Ishikawa (cell line): ENCODE data around the gene ANKRD33B.

Experiments
- CEBPB ChIP-seq: IDR thresholded peaks from 2 replicates; pipeline ENCODE4 v1.6.1; 2012
- CREB1 ChIP-seq: IDR thresholded peaks from 2 replicates; pipeline ENCODE4 v1.6.1; 2012; ENCODE audit warnings: low read depth
- EGR1 ChIP-seq: IDR thresholded peaks from 2 replicates; pipeline ENCODE4 v1.6.1; 2012
- EP300 ChIP-seq: IDR thresholded peaks from 2 replicates; pipeline ENCODE4 v1.6.1; 2012; ENCODE audit warnings: borderline replicate concordance
- FOXM1 ChIP-seq: IDR thresholded peaks from 2 replicates; pipeline ENCODE4 v1.6.1; 2012; ENCODE audit warnings: low read depth, borderline replicate concordance
- MAX ChIP-seq: IDR thresholded peaks from 2 replicates; pipeline ENCODE4 v1.6.1; 2012
- NFIC ChIP-seq: IDR thresholded peaks from 2 replicates; pipeline ENCODE4 v1.6.1; 2012
- RAD21 ChIP-seq: IDR thresholded peaks from 2 replicates; pipeline ENCODE4 v1.6.1; 2012; ENCODE audit warnings: low read depth
- REST ChIP-seq: IDR thresholded peaks from 2 replicates; pipeline ENCODE4 v1.6.1; 2012; ENCODE audit warnings: low read depth, mild to moderate bottlenecking
- TAF1 ChIP-seq: IDR thresholded peaks from 2 replicates; pipeline ENCODE4 v1.6.1; 2012; ENCODE audit warnings: low read depth, mild to moderate bottlenecking
- TCF12 ChIP-seq: IDR thresholded peaks from 2 replicates; pipeline ENCODE4 v1.6.1; 2012; ENCODE audit warnings: low read depth
- TEAD4 ChIP-seq: IDR thresholded peaks from 2 replicates; pipeline ENCODE4 v1.6.1; 2012
- USF1 ChIP-seq: IDR thresholded peaks from 2 replicates; pipeline ENCODE4 v1.6.1; 2012
- YY1 ChIP-seq: IDR thresholded peaks from 2 replicates; pipeline ENCODE4 v1.6.1; 2012; ENCODE audit warnings: low read depth
- ZBTB7A ChIP-seq: IDR thresholded peaks from 2 replicates; pipeline ENCODE4 v1.6.1; 2012; ENCODE audit warnings: low read depth

The ANKRD33B gene

DNA sequence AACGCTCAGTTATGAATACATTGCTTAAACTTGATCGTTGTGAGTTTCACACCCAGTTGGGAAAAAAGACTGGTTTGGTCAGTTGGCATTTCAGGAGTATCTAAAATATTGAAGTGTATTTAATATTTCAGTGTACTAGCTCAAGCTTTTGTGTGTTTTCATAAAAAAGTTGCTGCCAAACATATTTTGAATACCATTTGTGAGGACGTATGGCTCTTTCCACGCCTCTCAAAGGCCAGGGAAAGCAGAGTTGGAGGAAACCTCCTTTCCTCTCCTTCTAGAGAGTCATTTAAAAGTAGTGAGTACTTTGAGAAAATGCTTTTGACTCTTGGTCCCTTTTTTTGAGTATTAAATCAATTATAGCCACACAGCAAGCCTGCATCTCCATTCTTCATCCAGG, 43.2 kb upstream of the ANKRD33B start:
- no peak for TF ChIP-seq MAX

- no peak for TF ChIP-seq EGR1
- TF ChIP-seq MAX: no peak
- no peak for TF ChIP-seq EP300
- no peak for TF ChIP-seq REST
- no peak for TF ChIP-seq NFIC
- peak; percentile 24; the same call in 1 of the 2 replicates for TF ChIP-seq RAD21
Measured at GRCh38 chr5:10521466-10522223, 42.2 kb upstream of the ANKRD33B start.

- TF ChIP-seq USF1 (no peak), TAF1 (no peak), MAX (no peak), FOXM1 (no peak), TCF12 (no peak), EP300 (no peak), YY1 (no peak)
Measured at GRCh38 chr5:10522224-10522611, 41.7 kb upstream of the ANKRD33B start.

GRCh38 chr5:10524376-10525123, 39.3 kb upstream of the ANKRD33B start:
- TF ChIP-seq EGR1: no peak
- TF ChIP-seq CEBPB: no peak
- TF ChIP-seq RAD21: no peak
- no peak for TF ChIP-seq CREB1
- no peak for TF ChIP-seq USF1
- TF ChIP-seq YY1: no peak
- TF ChIP-seq NFIC: no peak
- no peak for TF ChIP-seq TEAD4
- TF ChIP-seq TAF1: no peak
- no peak for TF ChIP-seq MAX
- TF ChIP-seq ZBTB7A: no peak
- TF ChIP-seq TCF12: no peak
- TF ChIP-seq FOXM1: no peak
- TF ChIP-seq EP300: no peak
- no peak for TF ChIP-seq REST

DNA sequence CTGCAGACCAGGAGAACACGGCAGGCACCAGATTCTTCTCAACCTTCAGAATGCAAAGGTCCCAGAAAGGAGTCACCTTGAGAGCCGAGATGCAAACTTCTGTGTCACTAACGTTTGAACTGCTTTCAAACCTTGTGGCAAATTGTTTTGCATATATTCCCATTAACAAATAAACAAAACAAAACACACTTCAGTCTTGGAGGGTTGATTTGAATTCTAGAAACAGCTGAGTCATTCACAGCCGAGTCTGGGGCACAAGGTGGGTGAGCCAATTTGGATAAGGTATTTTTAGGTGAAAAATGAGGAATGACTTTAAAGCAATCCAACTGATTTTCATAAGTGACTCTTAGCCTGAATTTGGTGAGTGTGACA, 38.8 kb upstream of the ANKRD33B start:
- TF ChIP-seq CEBPB: no peak
- no peak for TF ChIP-seq YY1
- TF ChIP-seq CREB1: no peak
- TF ChIP-seq RAD21: no peak
- no peak for TF ChIP-seq TAF1
- TF ChIP-seq REST: no peak
- TF ChIP-seq NFIC: no peak
- TF ChIP-seq MAX: no peak
- TF ChIP-seq TCF12: no peak
- no peak for TF ChIP-seq EP300
- TF ChIP-seq TEAD4: no peak
- TF ChIP-seq EGR1: no peak
- no peak for TF ChIP-seq ZBTB7A
- no peak for TF ChIP-seq FOXM1
- no peak for TF ChIP-seq USF1
